Amygdala (tissue), 56 donors: ENCODE data around the gene CRY2.
"Not testable (repeated sequence)": the region's sequence is repeated elsewhere in the genome, so short reads cannot be mapped to it uniquely, and the experiment has no call there.

Source experiments
- DNase-seq, 56 donors: peaks; one replicate each; lab custom pipeline; 2025; lab: John Stamatoyannopoulos, UW

Gene CRY2

DNA sequence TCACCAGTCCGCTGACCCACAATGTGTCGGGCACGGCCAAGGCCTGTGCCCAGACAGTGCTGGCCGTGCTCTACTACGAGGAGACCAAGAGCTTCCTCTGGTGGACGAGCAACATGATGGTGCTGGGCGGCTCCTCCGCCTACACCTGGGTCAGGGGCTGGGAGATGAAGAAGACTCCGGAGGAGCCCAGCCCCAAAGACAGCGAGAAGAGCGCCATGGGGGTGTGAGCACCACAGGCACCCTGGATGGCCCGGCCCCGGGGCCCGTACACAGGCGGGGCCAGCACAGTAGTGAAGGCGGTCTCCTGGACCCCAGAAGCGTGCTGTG lies 36.2 kb upstream of the CRY2 start:
- DNase-seq: no peak

DNA sequence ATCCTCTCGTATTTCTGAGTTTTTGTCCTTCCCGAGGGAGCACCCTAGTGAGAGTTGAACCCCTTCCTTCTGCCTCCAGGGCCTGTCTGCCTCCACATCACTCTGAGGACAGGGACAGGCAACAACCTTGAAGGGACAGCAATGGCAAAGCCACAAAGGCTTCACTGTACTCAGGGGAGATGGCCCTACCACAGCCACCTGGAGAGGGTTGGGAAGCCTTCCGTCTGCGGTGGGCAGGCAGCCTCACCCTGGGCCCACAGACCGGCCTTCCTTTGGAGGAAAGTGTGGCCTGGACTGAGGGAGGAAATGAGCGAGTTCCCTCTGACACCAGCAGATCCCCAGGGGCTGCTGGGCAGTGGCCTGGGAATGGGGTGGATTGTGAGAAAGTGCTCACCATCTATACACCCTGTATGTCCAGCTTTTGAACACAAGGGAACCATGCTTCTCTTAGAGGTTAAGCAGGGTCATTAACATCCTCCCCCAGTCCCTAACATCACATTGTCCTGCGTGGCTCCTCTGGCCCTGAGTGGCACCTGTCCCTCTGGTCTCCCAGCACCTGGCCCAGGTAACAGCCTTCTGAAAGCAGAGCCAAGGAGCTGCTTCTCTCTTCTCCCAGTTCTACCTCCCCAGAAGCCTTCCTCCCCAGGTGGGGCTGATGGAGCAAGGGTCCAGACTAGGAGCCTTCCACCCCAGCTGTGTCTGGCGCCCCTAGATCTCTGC lies 35.5 kb upstream of the CRY2 start:
- no peak for DNase-seq

DNA sequence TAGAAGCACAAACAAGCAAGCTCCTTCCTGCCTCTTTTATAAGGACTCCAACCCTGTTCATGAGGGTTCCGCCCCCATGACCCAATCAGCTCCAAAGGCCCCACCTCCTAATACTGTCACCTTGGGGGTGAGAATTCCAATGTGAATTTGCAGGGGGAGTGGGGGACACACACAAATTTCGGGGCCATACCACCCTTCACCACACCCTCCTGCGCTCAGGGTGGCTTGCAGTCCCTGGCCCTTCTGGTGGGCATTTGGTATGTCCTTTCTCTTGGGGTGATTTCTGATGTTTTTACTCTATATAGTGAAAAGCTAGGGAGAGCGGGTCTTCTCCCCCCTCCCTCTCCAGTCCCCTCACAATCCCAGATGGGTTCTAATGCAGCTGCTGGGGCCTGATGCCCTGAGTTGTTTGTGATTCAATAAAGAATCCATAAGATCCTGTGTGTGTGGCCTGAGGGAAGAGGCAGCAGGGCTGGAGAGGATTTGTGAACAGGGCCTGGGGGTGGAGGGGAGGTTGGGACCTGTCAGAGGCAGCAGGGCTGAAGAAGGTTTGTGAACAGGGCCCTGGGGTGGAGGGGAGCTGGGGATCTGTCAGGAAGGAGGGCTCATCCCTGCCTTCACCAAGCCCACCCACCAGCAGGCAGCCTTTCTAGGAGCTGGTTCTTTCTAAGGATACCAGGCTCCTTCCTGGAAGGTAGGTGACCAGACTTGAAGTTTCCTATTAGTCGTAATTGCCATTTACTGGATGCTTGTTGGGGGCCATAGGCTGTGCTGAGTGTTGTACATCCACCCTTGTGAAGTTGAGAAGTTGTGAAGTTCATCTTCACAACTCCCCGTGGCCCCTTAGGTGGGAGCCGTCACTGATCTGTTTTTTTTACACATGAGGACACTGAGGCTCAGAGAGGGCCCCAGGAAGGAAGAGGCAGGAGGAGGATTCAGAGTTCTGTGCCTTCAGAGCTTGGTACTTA lies 34.4 kb upstream of the CRY2 start:
- no peak for DNase-seq

DNA sequence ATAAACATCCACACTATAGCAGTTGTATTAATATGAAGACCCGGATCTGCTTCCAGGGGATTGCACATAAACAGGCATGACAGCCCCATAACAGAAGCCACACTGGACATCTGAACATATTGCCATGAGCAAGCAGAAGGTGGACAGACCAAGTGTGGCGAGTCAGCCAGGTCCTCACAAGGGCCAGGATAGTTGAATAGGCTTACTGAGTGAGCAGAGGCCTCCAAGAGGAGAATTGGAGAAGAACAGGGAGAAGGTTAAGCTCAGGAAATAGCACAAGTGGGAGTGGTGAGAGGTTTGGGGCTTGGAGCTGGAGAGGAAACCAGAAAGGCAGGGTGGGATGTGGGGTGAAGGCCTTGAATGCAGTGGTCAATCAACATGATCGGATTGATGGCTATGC lies 31.5 kb upstream of the CRY2 start:
- DNase-seq: no peak

DNA sequence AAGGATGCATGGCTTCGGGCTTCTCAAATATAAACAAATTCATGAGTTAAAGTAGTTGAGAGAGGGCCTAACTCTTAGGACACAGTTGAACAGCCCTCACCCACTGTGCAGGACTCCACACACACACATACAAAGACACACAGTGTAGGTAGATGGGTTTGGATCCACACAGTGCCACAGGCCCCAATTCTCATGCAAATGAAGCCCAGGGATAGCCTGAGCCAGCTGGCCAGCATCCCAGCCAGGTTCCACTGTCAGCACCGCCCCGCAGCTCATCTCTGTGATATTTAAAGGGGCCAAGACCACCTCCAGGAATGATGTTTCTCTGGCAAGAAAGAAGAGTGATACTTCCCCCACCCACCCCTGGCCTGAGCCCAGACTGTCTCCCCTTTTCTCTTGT lies 30.7 kb upstream of the CRY2 start:
- DNase-seq: no peak

DNA sequence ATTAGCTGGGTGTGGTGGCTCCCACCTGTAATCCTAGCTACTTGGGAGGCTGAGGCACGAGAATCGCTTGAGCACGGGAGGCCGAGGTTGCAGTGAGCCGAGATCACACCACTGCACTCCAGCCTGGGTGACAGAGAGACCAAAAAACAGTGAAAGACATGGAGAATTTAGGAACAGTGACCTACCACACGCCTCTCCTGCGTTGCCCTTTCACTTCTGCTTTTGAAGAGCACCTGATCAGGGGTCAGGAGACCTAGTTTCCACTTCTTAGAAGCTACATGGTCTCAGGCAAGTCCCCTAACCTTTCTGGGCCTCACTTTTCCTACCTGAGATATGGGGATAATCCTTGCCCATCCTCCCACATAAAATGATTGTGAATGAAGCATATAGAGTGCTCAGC lies 30.1 kb upstream of the CRY2 start:
- DNase-seq: no peak

DNA sequence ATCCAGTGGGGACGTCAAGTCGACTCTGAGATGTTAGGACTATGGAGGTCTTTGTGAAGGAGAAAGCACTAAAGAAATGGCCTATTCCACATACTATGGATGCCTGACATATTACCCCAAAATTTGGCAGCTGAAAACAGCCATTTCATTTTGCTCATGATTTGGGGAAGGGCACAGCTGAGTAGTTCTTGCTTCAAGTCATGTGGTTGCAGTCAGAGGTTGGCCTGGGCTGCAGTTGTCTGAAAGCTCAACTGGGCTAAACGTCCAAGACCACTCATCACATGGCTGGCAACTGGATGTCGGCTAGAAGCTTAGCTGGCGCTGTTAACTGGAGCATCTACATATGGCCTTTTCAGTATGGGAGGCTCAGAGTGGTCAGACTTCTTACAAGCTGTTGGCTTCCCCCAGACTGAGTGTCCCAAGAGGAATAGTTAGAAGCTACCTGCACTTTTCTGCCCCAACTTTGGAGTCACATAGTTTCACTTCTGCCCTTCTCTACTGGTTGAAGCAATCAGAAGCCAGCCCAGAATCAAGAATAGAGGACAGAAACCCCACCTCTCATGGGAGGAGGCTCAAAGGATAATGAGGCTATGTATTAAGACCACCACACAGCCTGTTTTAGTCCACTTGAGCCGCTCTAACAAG lies 28.2 kb upstream of the CRY2 start:
- DNase-seq: no peak

DNA sequence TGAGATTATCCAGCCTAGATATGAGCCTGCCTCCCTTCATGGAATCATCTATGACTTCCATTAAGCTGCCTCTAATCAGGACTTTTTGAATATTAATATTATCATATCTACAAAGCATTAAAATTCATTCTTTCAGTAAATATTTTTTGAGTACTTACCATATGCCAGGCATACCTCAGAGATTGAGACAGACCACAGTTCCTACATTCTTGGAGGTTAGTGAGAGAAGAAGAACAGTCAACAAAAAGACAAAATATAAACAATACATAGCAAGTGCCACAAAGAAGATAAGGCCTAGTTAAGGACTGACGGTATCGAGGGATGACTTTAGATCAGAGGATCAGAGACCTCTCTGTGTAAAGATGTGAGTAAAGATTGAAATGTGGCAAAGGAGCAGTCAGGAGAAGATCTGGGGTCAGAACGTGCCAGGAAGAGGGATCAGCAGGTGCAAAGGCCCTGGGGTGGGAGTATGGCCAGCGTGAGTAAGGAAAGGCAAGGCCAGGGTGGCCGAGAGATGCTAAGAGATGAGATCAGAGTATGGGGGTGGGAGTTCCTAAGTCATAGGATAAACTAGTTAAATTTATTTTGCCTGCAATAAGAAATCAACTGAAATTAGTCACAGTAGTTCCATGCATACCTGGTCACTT lies 26.9 kb upstream of the CRY2 start:
- DNase-seq: no peak

DNA sequence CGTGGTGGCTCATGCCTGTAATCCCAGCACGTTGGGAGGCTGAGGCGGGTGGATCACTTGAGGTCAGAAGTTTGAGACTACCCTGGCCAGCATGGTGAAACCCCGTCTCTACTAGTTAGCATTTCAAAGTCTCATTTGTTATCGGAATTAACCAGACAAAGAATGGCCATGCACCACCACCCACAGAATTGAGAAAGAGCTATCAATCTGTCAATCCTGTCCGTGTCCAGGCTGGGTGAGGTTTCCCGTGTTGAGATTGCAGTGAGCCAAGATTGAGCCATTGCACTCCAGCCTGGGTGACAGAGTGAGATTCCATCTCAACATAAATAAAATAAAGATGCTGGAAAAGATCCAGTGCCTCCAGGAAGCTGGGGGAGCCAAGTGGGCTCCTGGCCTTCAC lies 20.8 kb upstream of the CRY2 start:
- not testable (repeated sequence) for DNase-seq

DNA sequence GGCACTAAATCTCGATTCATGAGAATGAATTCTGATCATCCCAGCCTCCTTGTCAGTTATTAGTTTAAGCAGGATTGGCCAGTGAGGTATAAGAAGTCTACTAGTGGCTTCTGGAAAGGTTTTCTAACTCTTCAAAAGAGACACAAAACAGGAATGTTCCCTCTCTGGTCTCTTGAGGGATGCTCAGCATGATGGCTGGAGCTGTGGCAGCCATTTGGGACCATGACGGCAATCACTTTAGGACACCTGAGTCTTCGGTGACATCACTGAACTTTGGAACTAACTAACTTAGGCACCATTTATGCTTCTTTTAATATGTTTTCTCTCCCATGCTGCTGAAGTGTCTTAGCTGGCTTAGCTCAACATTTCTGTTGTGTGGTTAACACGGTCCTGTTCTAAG lies 20.2 kb upstream of the CRY2 start:
- DNase-seq: no peak

DNA sequence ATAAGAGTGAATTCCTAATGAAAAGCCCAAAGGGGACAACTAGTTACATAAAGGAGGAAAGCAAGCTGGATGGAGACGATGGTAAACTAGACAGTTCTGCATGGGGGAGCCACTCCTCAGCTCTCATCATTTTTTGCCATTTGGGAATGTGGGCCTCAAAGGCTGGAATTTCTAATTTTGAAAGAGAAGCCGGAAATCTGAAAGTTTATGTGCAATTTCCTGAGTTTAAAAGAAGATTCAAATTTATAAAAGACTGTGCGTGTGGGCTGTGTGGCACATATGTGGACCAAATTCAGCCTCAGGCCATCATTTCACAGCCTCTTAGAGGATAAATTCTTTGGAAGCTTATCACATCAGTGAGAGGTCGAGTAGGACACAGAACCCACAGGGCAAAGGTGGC lies 18.3 kb upstream of the CRY2 start:
- DNase-seq: no peak

DNA sequence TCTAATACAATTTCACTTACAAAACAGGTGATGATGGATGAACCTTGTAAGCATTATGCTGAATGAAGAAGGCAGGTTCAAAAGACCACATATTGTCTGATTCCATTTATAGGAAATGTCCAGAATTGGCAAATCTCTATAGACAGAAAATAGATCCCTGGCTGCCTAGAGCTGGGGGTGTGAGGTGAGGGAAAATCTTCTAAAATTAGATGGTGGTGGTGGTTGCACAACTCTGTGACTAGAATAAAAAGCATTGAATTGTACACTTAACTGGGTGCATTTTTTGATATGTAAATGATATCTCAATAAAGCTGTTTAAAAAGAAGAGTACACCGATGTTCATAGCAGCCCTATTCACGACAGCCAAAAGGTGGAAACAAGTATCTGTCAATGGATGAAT lies 16.7 kb upstream of the CRY2 start:
- no peak for DNase-seq

DNA sequence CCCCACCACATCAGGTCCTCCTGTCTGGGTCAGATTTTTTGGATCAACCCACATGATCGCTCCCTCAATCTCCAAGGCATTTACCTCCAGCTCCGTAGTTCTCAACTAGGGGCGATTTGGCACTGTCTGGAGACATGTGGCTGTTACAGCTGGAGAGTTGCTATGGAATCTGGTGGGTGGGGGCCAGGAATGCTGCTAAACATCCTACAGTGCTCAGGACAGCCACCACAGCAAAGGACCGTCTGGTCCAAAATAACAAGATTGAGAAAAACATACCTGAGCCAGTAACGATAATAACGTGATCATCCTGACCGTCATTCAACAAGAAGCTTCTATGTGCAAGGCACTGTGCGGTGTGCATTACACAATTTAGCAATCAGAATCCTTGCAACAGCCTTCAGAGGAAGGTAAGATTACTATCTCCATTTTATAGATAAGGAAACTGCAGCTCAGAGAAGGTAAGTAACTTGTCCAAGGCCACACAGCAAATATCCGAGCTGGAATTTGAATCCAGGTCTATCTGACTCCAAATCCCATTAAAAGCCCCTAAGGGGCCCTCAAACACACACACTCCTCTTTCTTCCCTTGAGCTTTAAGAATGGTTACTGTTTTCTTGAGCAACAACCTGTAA lies 14.3 kb upstream of the CRY2 start:
- DNase-seq: no peak

DNA sequence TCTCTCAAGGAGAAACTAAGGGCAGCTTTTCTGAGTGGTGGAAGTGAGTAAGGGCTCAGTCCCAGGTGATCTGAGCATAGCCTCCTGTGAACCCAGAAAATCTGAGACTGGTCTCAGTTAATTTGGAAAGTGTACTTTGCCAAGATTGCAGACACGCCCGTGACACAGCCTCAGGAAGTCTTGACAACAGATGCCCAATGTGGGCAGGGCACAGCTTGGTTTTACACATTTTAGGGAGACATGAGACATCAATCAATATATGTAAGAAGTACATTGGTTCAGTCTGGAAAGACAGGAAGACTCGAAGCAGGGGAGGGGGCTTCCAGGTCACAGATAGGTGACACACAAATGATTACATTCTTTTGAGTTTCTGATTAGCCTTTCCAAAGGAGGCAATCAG lies 13.5 kb upstream of the CRY2 start:
- DNase-seq: no peak

DNA sequence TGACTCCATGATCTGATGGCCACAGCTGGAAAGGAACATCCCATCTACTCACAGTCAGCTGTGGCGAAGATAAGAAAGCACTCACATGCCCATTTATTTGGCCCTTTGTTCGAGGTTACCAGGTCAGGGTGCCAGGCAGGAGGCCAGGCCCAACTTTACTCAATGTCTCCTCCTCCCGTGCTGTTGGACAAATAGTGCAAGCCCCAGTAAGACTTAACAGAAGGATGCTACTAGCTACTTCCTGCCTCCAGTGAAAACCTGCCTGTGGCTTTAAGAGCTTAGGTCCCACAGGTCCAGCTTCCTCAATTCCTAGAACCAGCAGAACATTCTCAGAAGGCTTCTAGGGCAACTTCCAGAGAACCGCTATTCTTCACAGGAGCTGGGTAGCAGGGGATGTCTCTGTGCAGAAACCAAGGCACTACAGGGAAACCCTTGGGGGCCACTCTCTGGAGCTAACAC lies 12.9 kb upstream of the CRY2 start:
- DNase-seq: no peak

DNA sequence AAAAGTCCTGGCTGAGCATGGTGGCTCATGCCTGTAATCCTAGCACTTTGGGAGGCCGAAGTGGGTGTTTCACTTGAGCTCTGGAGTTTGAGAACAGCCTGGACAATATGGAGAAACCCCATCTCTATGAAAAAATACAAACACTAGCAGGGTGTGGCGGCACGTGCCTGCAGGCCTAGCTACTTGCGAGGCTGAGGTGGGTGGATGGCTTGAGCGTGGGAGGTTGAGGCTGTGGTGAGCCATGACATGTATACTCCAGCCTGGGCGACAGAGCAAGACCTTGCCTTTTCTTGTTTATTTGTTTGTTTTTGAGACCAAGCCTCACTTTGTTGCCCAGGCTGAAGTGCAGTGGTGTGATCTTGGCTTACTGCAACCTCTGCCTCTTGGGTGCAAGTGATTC lies 8.1 kb upstream of the CRY2 start:
- no peak for DNase-seq

DNA sequence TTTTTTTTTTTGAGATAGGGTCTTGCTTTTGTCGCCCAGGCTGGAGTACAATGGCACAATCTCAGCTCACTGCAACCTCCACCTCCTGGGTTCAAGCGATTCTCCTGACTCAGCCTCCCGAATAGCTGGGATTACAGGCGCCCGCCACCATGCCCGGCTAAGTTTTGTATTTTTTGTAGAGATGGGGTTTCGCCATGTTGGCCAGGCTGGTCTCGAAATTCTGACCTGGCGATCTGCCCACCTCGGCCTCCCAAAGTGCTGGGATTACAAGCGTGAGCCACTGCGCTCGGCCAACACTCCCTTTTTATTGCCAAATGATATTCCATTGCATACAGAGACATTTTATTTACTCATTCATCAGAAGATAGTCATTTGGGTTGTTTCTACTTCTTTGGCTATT lies 7.0 kb upstream of the CRY2 start:
- DNase-seq: not testable (repeated sequence)

DNA sequence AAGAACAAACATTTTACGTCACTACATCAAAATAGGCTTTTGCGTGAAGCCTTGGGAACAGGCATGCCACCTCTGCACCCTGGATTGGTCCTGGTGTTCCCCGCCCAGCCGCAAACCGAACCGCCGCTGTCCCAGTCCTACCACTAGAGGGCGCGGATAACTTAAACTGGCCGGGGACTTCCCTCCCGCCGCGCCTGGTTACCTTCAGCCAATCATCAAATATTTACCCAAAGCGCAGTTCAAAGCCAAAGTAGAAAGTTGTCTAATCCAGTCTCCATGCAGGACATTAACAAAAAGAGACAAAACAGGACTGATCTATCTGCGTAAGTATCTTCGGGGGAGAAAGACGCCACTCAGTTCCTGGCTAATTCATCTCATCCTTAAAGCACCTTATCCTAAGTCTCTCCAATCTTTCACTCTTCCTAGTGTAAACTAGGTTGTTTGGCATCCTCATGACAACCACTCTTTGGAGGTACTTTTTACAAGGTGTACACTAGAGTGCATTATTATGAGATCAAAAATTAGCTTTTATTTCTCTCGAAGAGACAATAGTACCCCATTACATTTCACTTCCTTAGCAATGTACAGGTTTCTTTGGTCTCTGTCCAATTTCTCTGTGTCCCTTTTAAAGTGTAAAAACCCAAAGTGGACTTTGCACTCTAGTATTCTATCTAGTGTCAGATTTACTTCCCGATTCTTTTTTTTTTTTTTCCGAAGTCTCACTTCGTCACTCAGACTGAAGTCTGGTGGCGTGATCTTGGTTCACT lies 3.9 kb upstream of the CRY2 start:
- DNase-seq: peak in 55 of 56 donors; percentile 13 to 91 (median 67)

DNA sequence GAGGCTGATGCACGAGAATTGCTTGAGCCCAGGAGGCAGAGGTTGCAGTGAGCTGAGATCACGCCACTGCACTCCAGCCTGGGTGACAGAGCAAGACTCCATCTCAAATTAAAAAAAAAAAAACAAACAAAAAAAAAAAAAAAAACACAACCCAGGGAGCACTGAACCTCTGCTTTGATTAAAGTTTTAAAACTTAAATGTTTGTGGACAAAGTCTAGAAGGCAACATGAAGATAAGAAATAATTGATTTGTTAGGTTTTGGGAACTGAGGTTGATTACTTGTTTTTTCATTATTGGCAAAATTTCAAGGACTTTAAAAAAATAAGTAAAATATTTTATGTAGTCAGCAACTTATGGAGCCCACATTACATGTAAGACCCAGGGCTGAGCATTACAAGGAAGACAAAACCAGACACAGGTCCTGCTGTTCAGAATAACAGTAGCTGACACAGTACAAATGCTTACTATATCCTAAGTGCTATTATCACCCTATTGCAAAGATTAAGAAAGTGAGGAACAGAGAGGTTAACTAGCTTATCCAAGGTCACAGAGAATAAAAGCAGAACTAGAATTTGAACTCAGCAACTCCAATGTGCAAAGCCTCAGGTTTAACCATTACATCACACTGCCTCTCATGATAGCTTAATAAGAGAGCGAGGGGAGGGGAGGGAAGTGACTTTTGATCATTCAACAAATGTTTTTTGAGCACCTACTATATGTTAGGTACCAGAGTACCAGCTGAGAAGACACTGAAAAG lies 2.3 kb upstream of the CRY2 start:
- DNase-seq: no peak
